Caco-2 (cell line): ENCODE data around the gene PTRHD1. TPM values are rescaled to one million over a fixed set of nuclear protein-coding genes. Genes with fewer than 3 reads are reported as not detected.

Experiments used
- BruUV-seq: library from RNA; stranded (reverse); fragments of 400-500 nt; replicated peaks from 2 replicates; lab custom pipeline; 2021; lab: Mats Ljungman, UMichigan
- CTCF ChIA-PET: fragments of 300-600 bp; sonication (Branson Sonifier 250); formaldehyde crosslinking; loops from one replicate; lab custom pipeline; 2022; ENCODE audit warnings: antibody characterized with exemption; lab: Charles Lee
- POLR2A ChIA-PET: fragments of 300-600 bp; sonication (Branson Sonifier 250); formaldehyde crosslinking; loops from one replicate; lab custom pipeline; 2022; ENCODE audit warnings: antibody characterized with exemption; lab: Charles Lee
- DNase-seq, 2 experiments: peaks; one replicate each; pipeline versions ENCODE4 v3.0.0 to v3.0.0-alpha.2; 2020 to 2022
- H3K27me3 ChIP-seq: replicated peaks from 2 replicates; pipeline ENCODE4 v1.6.0; 2011; ENCODE audit warnings: low read length; ENCODE audit not compliant: control insufficient read depth, insufficient read depth
- H3K36me3 ChIP-seq: 2 replicates; pipeline ENCODE4 v1.5.1; 2011; ENCODE audit warnings: low read length; ENCODE audit not compliant: control insufficient read depth, insufficient read depth
- H3K4me1 ChIP-seq: fragments of 250-450 bp; sonication (Bioruptor Pico); 2 replicates; pipeline ENCODE4 v1.5.1; 2020; ENCODE audit warnings: mild to moderate bottlenecking
- H3K4me3 ChIP-seq: 2 replicates; pipeline ENCODE4 v1.5.1; 2011; ENCODE audit warnings: low read depth, mild to moderate bottlenecking, control low read depth, low read length
- H3K9me3 ChIP-seq: fragments of 250-450 bp; sonication (Bioruptor Pico); 2 replicates; pipeline ENCODE4 v1.5.1; 2020; ENCODE audit warnings: mild to moderate bottlenecking, moderate library complexity
- H3K27ac Mint-ChIP-seq: one replicate; pipeline ENCODE4 v1.8.0; 2022; ENCODE audit warnings: mixed read lengths; ENCODE audit not compliant: unreplicated experiment
- H3K27me3 Mint-ChIP-seq: one replicate; pipeline ENCODE4 v1.8.0; 2022; ENCODE audit warnings: mixed read lengths; ENCODE audit not compliant: insufficient read depth, unreplicated experiment
- H3K36me3 Mint-ChIP-seq: one replicate; pipeline ENCODE4 v1.8.0; 2022; ENCODE audit warnings: mild to moderate bottlenecking, mixed read lengths; ENCODE audit not compliant: insufficient read depth, unreplicated experiment
- H3K4me1 Mint-ChIP-seq: one replicate; pipeline ENCODE4 v1.8.0; 2022; ENCODE audit warnings: low read depth, mixed read lengths; ENCODE audit not compliant: unreplicated experiment
- H3K4me3 Mint-ChIP-seq: one replicate; pipeline ENCODE4 v1.8.0; 2022; ENCODE audit warnings: mild to moderate bottlenecking, moderate library complexity, mixed read lengths; ENCODE audit not compliant: unreplicated experiment
- H3K9me3 Mint-ChIP-seq: one replicate; pipeline ENCODE4 v1.8.0; 2022; ENCODE audit warnings: mixed read lengths; ENCODE audit not compliant: unreplicated experiment
- intact Hi-C: fragments of 100-400 bp; cut with micrococcal nuclease; formaldehyde crosslinking; loops from one replicate; pipeline ENCODE4 v1.10.0; 2022; ENCODE audit not compliant: unreplicated experiment
- total RNA-seq: library from RNA; stranded (reverse); gene quantifications from 2 replicates; pipeline ENCODE4 v1.2.3, GENCODE V29; 2022
- TF ChIP-seq, protein P1 (sequence below), 2 experiments: fragments of 200-600 bp in 1 of 2; IDR thresholded peaks; 1 replicate in 1 of 2; 2 replicates in 1 of 2; pipeline versions ENCODE4 v1.5.1 to v1.8.0; 2011 to 2022; ENCODE audit warnings: antibody characterized with exemption in 1 of 2, control low read depth in 1 of 2, inconsistent platforms in 1 of 2, low read depth in 1 of 2, low read length in 1 of 2, mild to moderate bottlenecking in 1 of 2, moderate library complexity in 1 of 2; ENCODE audit not compliant: insufficient read depth in 1 of 2, severe bottlenecking in 1 of 2, unreplicated experiment in 1 of 2

Gene PTRHD1
- total RNA-seq, 1 experiment from 2014 or later = 52.8 TPM

DNA sequence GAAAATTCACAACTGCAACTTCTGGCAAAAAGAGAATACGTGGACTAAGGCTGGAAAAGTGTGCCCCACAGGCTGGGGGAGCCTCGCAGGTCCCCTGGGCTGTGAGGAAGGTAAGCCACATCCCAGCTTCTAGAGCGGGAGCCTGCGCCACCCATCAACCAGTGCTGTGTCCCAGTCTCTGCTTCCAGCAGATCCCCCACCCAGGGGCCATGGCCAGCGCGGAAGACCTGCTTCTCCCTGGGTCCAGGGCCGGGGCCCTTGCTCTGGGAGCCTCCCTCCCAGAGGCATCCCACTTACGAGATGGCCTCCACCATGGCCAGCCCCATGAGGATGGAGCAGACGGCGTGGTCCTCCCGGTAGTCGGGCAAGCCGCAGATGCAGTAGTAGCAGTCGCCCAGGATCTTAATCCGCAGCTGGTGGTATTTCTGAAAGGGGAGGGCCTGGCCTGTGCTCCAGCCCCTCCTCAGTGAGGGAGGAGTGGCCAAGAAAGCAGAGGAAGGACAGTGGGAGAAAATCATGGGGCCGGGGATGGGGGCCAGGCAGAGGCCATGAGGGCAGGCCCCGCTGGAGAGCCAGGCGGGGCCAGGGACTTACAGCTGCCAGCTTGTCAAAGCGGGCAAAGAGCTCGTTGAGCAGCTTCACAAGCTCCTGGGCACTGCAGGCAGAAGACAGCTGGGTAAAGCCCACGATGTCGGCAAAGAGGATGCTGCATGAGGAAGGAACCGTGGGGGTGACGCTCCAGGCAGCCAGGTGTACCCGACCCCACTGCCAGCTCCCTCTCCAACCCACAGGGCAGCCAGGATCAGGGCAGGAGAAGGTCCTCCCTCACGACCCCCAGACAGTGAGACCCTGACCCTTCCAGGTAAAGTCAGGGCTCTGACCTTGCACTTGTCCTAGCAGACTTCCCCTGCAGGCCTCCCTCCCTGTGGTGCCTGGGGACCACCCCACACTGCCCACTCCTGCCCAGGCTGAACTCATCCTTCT lies 48.1 kb upstream of the PTRHD1 start:
- Mint-ChIP-seq H3K4me1 (no peaks in the 10 kb centered on the region), H3K27ac (no peak overlapping the region), H3K36me3 (peaks cover 6% of the 10 kb centered on the region), H3K9me3 (no peaks in the 10 kb centered on the region), H3K4me3 (no peak overlapping the region), H3K27me3 (no peaks in the 10 kb centered on the region)
- peaks cover 1% of the 10 kb centered on the region; the same call in 1 of the 2 replicates for H3K9me3 ChIP-seq
- TF ChIP-seq, protein P1, sequence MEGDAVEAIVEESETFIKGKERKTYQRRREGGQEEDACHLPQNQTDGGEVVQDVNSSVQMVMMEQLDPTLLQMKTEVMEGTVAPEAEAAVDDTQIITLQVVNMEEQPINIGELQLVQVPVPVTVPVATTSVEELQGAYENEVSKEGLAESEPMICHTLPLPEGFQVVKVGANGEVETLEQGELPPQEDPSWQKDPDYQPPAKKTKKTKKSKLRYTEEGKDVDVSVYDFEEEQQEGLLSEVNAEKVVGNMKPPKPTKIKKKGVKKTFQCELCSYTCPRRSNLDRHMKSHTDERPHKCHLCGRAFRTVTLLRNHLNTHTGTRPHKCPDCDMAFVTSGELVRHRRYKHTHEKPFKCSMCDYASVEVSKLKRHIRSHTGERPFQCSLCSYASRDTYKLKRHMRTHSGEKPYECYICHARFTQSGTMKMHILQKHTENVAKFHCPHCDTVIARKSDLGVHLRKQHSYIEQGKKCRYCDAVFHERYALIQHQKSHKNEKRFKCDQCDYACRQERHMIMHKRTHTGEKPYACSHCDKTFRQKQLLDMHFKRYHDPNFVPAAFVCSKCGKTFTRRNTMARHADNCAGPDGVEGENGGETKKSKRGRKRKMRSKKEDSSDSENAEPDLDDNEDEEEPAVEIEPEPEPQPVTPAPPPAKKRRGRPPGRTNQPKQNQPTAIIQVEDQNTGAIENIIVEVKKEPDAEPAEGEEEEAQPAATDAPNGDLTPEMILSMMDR (IDR thresholded peaks at IDR 0.05; ENCODE audit: insufficient read depth in 1 of 2, low read depth in 1 of 2, low read length in 1 of 2, severe bottlenecking in 1 of 2, unreplicated experiment in 1 of 2) = no peak
- H3K36me3 ChIP-seq = no peaks in the 10 kb centered on the region
- H3K4me3 ChIP-seq = no peak overlapping the region
- BruUV-seq = no TSS peak
- ChIA-PET CTCF (no interaction called here), POLR2A (no interaction called here)
- peak in 1 of 2 experiments; percentile 19 for DNase-seq
- no peaks in the 10 kb centered on the region for H3K4me1 ChIP-seq
- no peaks in the 10 kb centered on the region for H3K27me3 ChIP-seq
- intact Hi-C loops = no loop called here

GRCh38 chr2:24840164-24840869 lies 47.1 kb upstream of the PTRHD1 start:
- Histone ChIP-seq H3K36me3 (no peaks in the 10 kb centered on the region), H3K4me1 (no peaks in the 10 kb centered on the region), H3K27me3 (no peaks in the 10 kb centered on the region), H3K9me3 (no peaks in the 10 kb centered on the region), H3K4me3 (no peak overlapping the region)
- POLR2A ChIA-PET = no interaction called here
- DNase-seq = no peak
- no peak overlapping the region for H3K27ac Mint-ChIP-seq
- no TSS peak for BruUV-seq
- peaks cover 6% of the 10 kb centered on the region for H3K36me3 Mint-ChIP-seq
- no peaks in the 10 kb centered on the region for H3K27me3 Mint-ChIP-seq
- intact Hi-C loops = no loop called here
- no peaks in the 10 kb centered on the region for H3K4me1 Mint-ChIP-seq
- TF ChIP-seq, protein P1 (IDR thresholded peaks at IDR 0.05; ENCODE audit: insufficient read depth in 1 of 2, low read depth in 1 of 2, low read length in 1 of 2, severe bottlenecking in 1 of 2, unreplicated experiment in 1 of 2) = no peak
- CTCF ChIA-PET = no interaction called here
- no peak overlapping the region for H3K4me3 Mint-ChIP-seq
- H3K9me3 Mint-ChIP-seq = no peaks in the 10 kb centered on the region

DNA sequence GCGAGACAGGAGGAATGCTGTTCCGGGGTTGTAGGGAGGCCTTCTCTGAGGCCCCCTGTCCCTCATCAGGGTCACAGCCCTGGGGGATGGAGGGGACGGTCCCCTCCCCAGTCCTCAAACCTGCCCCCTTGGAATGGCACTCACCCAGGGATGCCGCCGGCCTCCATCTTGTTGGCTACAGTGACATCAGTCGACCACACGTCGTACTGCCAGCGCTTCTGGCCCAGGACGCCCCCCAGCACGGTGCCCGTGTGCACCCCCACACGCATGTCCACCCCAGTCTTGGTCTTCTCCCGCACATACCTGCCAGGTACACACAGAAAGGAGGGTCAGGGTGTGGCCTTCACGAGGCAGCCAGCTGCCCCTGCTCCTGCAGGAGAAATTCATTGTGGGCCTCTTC lies 46.5 kb upstream of the PTRHD1 start:
- Mint-ChIP-seq H3K27me3 (no peaks in the 10 kb centered on the region), H3K9me3 (no peaks in the 10 kb centered on the region), H3K27ac (no peak overlapping the region), H3K4me1 (no peaks in the 10 kb centered on the region), H3K36me3 (peaks cover 12% of the 10 kb centered on the region), H3K4me3 (no peak overlapping the region)
- Histone ChIP-seq H3K4me1 (no peaks in the 10 kb centered on the region), H3K4me3 (no peak overlapping the region), H3K27me3 (no peaks in the 10 kb centered on the region), H3K36me3 (no peaks in the 10 kb centered on the region), H3K9me3 (no peaks in the 10 kb centered on the region)
- ChIA-PET CTCF (no interaction called here), POLR2A (no interaction called here)
- no TSS peak for BruUV-seq
- TF ChIP-seq, protein P1 (IDR thresholded peaks at IDR 0.05; ENCODE audit: insufficient read depth in 1 of 2, low read depth in 1 of 2, low read length in 1 of 2, severe bottlenecking in 1 of 2, unreplicated experiment in 1 of 2) = no peak
- DNase-seq = no peak
- intact Hi-C loops = no loop called here
